DMS114 treated with DMSO at 0.1 percent for 48 hours (cell line): ENCODE data around the gene ABRAXAS1.

Experiments used
- DNase-seq: peaks from one replicate; lab custom pipeline; 2025; ENCODE audit not compliant: unreplicated experiment; lab: John Stamatoyannopoulos, UW

The ABRAXAS1 gene

GRCh38 chr4:83454686-83455085 is 30.2 kb downstream of the ABRAXAS1 start:
- no peak for DNase-seq

- DNase-seq = no peak
Observed at GRCh38 chr4:83449009-83449408, 35.9 kb downstream of the ABRAXAS1 start.

- no peak for DNase-seq
Observed at GRCh38 chr4:83440899-83441298, 44.0 kb downstream of the ABRAXAS1 start.

- DNase-seq = no peak
Observed at GRCh38 chr4:83440148-83440814, 44.6 kb downstream of the ABRAXAS1 start.

- DNase-seq = no peak
Observed at GRCh38 chr4:83438719-83439118, 46.2 kb downstream of the ABRAXAS1 start.

GRCh38 chr4:83436680-83437079 is 48.2 kb downstream of the ABRAXAS1 start:
- DNase-seq = no peak

- DNase-seq = no peak
Observed at GRCh38 chr4:83431200-83431599, 53.7 kb downstream of the ABRAXAS1 start.

- DNase-seq = no peak
Observed at GRCh38 chr4:83418211-83418610, 66.7 kb downstream of the ABRAXAS1 start.

- no peak for DNase-seq
Observed at GRCh38 chr4:83417566-83417965, 67.3 kb downstream of the ABRAXAS1 start.

GRCh38 chr4:83413676-83414075 is 71.2 kb downstream of the ABRAXAS1 start:
- no peak for DNase-seq
